ENCODE results near the gene LTA4H. TPM values are rescaled to one million over a fixed set of nuclear protein-coding genes. Genes with fewer than 3 reads are reported as not detected.
"Not testable (repeated sequence)": the region's sequence is repeated elsewhere in the genome, so short reads cannot be mapped to it uniquely, and the experiment has no call there.

The LTA4H gene
- total RNA-seq, 4 donors from 2014 or later: 105 to 235 (median 123) TPM

- no peaks in the 10 kb centered on the region for H3K36me3 ChIP-seq
- intact Hi-C loops (cut with DNase I): no loop called here
- peak in 2 of 6 experiments; percentile 17 to 42 for TF ChIP-seq CTCF (IDR thresholded peaks at IDR 0.05)
- no peak for TF ChIP-seq POLR2A (IDR thresholded peaks at IDR 0.05)
- peak overlapping the region; percentile 46 to 89 (median 68) for H3K27ac ChIP-seq
- H3K4me3 ChIP-seq: no peak overlapping the region
- H3K9me3 ChIP-seq: no peaks in the 10 kb centered on the region
- DNase-seq: no peak
- WGBS, 2 donors: 43 to 54% methylated on average over 7 of the region's 7 CpGs
- H3K4me1 ChIP-seq: peaks cover 21 to 73% (median 26%) of the 10 kb centered on the region in 3 donors
- no peaks in the 10 kb centered on the region for H3K27me3 ChIP-seq
Observed at GRCh38 chr12:96070670-96071279, 35.4 kb upstream of the LTA4H start.

- no peaks in the 10 kb centered on the region for H3K9me3 ChIP-seq
- H3K27ac ChIP-seq: peak overlapping the region; percentile 32 to 89 (median 57)
- DNase-seq: no peak
- WGBS, 2 donors: 65 to 79% methylated on average over 7 of the region's 7 CpGs
- intact Hi-C loops (cut with DNase I): no loop called here
- TF ChIP-seq CTCF (IDR thresholded peaks at IDR 0.05) (no peak), POLR2A (IDR thresholded peaks at IDR 0.05) (no peak)
- peaks cover 21 to 79% (median 25%) of the 10 kb centered on the region in 3 donors for H3K4me1 ChIP-seq
- no peak overlapping the region for H3K4me3 ChIP-seq
- no peaks in the 10 kb centered on the region for H3K27me3 ChIP-seq
- H3K36me3 ChIP-seq: no peaks in the 10 kb centered on the region
Observed at GRCh38 chr12:96069511-96070231, 34.3 kb upstream of the LTA4H start.

- H3K9me3 ChIP-seq: no peaks in the 10 kb centered on the region
- H3K27ac ChIP-seq: peak overlapping the region in 2 of 4 donors; percentile 26 to 89
- H3K27me3 ChIP-seq: no peaks in the 10 kb centered on the region
- 78 to 88% methylated on average over 1 to 2 of the region's 2 CpGs for WGBS, 2 donors
- intact Hi-C loops (cut with DNase I): no loop called here
- H3K36me3 ChIP-seq: no peaks in the 10 kb centered on the region
- no peak for DNase-seq
- peaks cover 15 to 73% (median 16%) of the 10 kb centered on the region in 3 donors for H3K4me1 ChIP-seq
- H3K4me3 ChIP-seq: no peak overlapping the region
- no peak for TF ChIP-seq POLR2A (IDR thresholded peaks at IDR 0.05)
- TF ChIP-seq CTCF (IDR thresholded peaks at IDR 0.05): no peak
Observed at GRCh38 chr12:96068636-96069035, 33.2 kb upstream of the LTA4H start.

GRCh38 chr12:96068111-96068510, 32.7 kb upstream of the LTA4H start:
- intact Hi-C loops (cut with DNase I): no loop called here
- H3K27ac ChIP-seq: peak overlapping the region in 1 of 4 donors; percentile 26

GRCh38 chr12:96065776-96066175, 30.4 kb upstream of the LTA4H start:
- DNase-seq; H3K9me3 ChIP-seq; H3K27ac ChIP-seq; H3K27me3 ChIP-seq; H3K4me3 ChIP-seq; intact Hi-C loops (cut with DNase I); H3K36me3 ChIP-seq: not testable (repeated sequence)
- 93 to 96% methylated on average over 3 of the region's 3 CpGs for WGBS, 2 donors
- H3K4me1 ChIP-seq: peaks cover 3 to 63% (median 10%) of the 10 kb centered on the region in 3 donors

More at GRCh38 chr12:96068111-96068510, 32.7 kb upstream of the LTA4H start:
- no peak for DNase-seq
- H3K36me3 ChIP-seq: no peaks in the 10 kb centered on the region
- peaks cover 12 to 68% (median 16%) of the 10 kb centered on the region in 3 donors for H3K4me1 ChIP-seq
- no peaks in the 10 kb centered on the region for H3K27me3 ChIP-seq
- no peak for TF ChIP-seq CTCF (IDR thresholded peaks at IDR 0.05)
- H3K4me3 ChIP-seq: no peak overlapping the region
- WGBS, 2 donors: 84 to 89% methylated on average over 5 of the region's 5 CpGs
- no peaks in the 10 kb centered on the region for H3K9me3 ChIP-seq

Data from esophagus squamous epithelium (tissue), 5 donors.